K562 (cell line): ENCODE measurements around the gene FPR1. TPM values are rescaled to one million over a fixed set of nuclear protein-coding genes. Genes with fewer than 3 reads are reported as not detected.

Source experiments
- ATAC-seq: fragments of 200-7000 bp; cut with Tn5 transposase; 3 replicates; pipeline ENCODE4 v1.9.1; 2020; ENCODE audit warnings: moderate library complexity
- BruUV-seq: library from RNA; stranded (reverse); fragments of 400-500 nt; replicated peaks from 2 replicates; lab custom pipeline; 2021; lab: Mats Ljungman, UMichigan
- CTCF ChIA-PET: fragments of 300-600 bp; formaldehyde crosslinking; extraction: SDS; loops from one replicate; lab custom pipeline; 2021; ENCODE audit warnings: low intra/inter-chr PET ratio; lab: Yijun Ruan, JAX
- POLR2A ChIA-PET: fragments of 300-600, 350-650 bp; sonication (Branson Sonifier 250); formaldehyde crosslinking; extraction: SDS; loops from one replicate; lab custom pipeline; 2021; ENCODE audit warnings: antibody characterized with exemption, inconsistent platforms; lab: Yijun Ruan, JAX
- DNase-seq, 4 experiments: peaks; one replicate each; pipeline versions ENCODE4 v3.0.0 to v3.0.0-alpha.2; 2011 to 2018; ENCODE audit warnings: low spot score in 3 of 4, mixed read lengths in 3 of 4; ENCODE audit errors: extremely low read depth in 1 of 4
- FAIRE-seq: peaks from 2 replicates; lab custom pipeline; 2011; peaks lifted over from hg19 to GRCh38; lab: Jason Lieb, UNC
- H2AFZ ChIP-seq: 2 replicates; pipeline ENCODE4 v1.6.0; 2011; ENCODE audit warnings: low read depth, low read length, control low read depth, inconsistent platforms
- H3K27ac ChIP-seq: fragments of 200-600 bp; 3 replicates; pipeline ENCODE4 v1.8.0; 2011; ENCODE audit warnings: low read depth, mild to moderate bottlenecking, control low read depth, inconsistent platforms, low read length, moderate library complexity, mixed read lengths; ENCODE audit errors: extremely low read depth
- H3K27me3 ChIP-seq, 2 experiments: fragments of 300-600 bp in 1 of 2; 2 replicates in 1 of 2; 3 replicates in 1 of 2; pipeline versions ENCODE4 v1.6.0 to v1.8.0; 2011; ENCODE audit warnings: inconsistent platforms in 2 of 2, low read length in 2 of 2, mild to moderate bottlenecking in 1 of 2, mixed read lengths in 1 of 2, moderate library complexity in 1 of 2; ENCODE audit not compliant: control insufficient read depth in 2 of 2, insufficient read depth in 2 of 2
- H3K36me3 ChIP-seq: fragments of 300-600 bp; 3 replicates; pipeline ENCODE4 v1.8.0; 2011; ENCODE audit warnings: mild to moderate bottlenecking, low read length, inconsistent platforms; ENCODE audit not compliant: control insufficient read depth, insufficient read depth
- H3K4me1 ChIP-seq, 2 experiments: fragments of 200-600 bp in 1 of 2; replicated peaks in 1 of 2; 2 replicates in 1 of 2; 3 replicates in 1 of 2; pipeline versions ENCODE4 v1.5.1 to v1.8.0; 2011; ENCODE audit warnings: inconsistent platforms in 2 of 2, low read length in 2 of 2, mild to moderate bottlenecking in 1 of 2, mixed read lengths in 1 of 2, moderate library complexity in 1 of 2; ENCODE audit not compliant: control insufficient read depth in 2 of 2, insufficient read depth in 2 of 2
- H3K4me2 ChIP-seq: 2 replicates; pipeline ENCODE4 v1.6.1; 2011; ENCODE audit warnings: low read length, control low read depth, inconsistent platforms, mixed read lengths; ENCODE audit not compliant: insufficient read depth
- H3K4me3 ChIP-seq: fragments of 200-600 bp; sonication (generic), shearing (Covaris generic); 2 replicates; pipeline ENCODE4 v1.5.1; 2016; ENCODE audit warnings: control low read depth, inconsistent platforms
- H3K79me2 ChIP-seq: fragments of 200-600 bp; 3 replicates; pipeline ENCODE4 v1.8.0; 2011; ENCODE audit warnings: low read length, inconsistent platforms; ENCODE audit not compliant: control insufficient read depth, insufficient read depth
- H3K9ac ChIP-seq, 2 experiments: 2 replicates each; pipeline versions ENCODE4 v1.6.0 to v1.6.1; 2011; ENCODE audit warnings: low read depth in 2 of 2, low read length in 2 of 2, control low read depth in 1 of 2, inconsistent platforms in 1 of 2, mild to moderate bottlenecking in 1 of 2, mixed read lengths in 1 of 2; ENCODE audit not compliant: insufficient read depth in 1 of 2
- H3K9me1 ChIP-seq: one replicate; pipeline ENCODE4 v1.6.0; 2011; ENCODE audit warnings: inconsistent platforms, mild to moderate bottlenecking, low read length, moderate library complexity; ENCODE audit not compliant: control insufficient read depth, insufficient read depth
- H3K9me3 ChIP-seq: replicated peaks from 2 replicates; pipeline ENCODE4 v1.5.1; 2011; ENCODE audit warnings: low read depth, low read length, inconsistent platforms; ENCODE audit not compliant: control insufficient read depth, insufficient read depth
- H4K20me1 ChIP-seq: replicated peaks from 2 replicates; pipeline ENCODE4 v1.6.1; 2011; ENCODE audit warnings: low read length, inconsistent platforms, mixed read lengths; ENCODE audit not compliant: control insufficient read depth, insufficient read depth
- C11orf30 ChIP-seq: fragments of 450-650 bp; IDR thresholded peaks from 2 replicates; pipeline ENCODE4 v1.6.1; 2016; ENCODE audit warnings: low read depth, mild to moderate bottlenecking
- DACH1 ChIP-seq: fragments of 450-650 bp; IDR thresholded peaks from 2 replicates; pipeline ENCODE4 v1.6.1; 2018; ENCODE audit not compliant: partially characterized antibody
- EHMT2 ChIP-seq: fragments of 450-650 bp; IDR thresholded peaks from 2 replicates; pipeline ENCODE4 v1.6.1; 2018; ENCODE audit warnings: antibody characterized with exemption
- FOXK2 ChIP-seq, 2 experiments: fragments of 450-650 bp; IDR thresholded peaks in 1 of 2; conservative IDR thresholded peaks in 1 of 2; 2 replicates each; pipeline ENCODE4 v1.6.1; 2016; ENCODE audit warnings: low read depth in 2 of 2, mild to moderate bottlenecking in 1 of 2
- GABPB1 ChIP-seq: sonication (generic); formaldehyde crosslinking; IDR thresholded peaks from 2 replicates; pipeline ENCODE4 v1.8.0; 2022; ENCODE audit warnings: mild to moderate bottlenecking, missing genetic modification reagents
- KLF1 ChIP-seq: fragments of 450-650 bp; IDR thresholded peaks from 2 replicates; pipeline ENCODE4 v1.6.1; 2016; ENCODE audit warnings: missing genetic modification characterization, missing compliant biosample characterization
- MCM3 ChIP-seq: fragments of 450-650 bp; IDR thresholded peaks from 2 replicates; pipeline ENCODE4 v1.6.1; 2016
- SLC30A9 ChIP-seq: fragments of 250-450 bp; sonication (Bioruptor Pico); IDR thresholded peaks from 2 replicates; pipeline ENCODE4 v1.8.0; 2022; ENCODE audit warnings: mild to moderate bottlenecking, moderate library complexity
- ZNF232 ChIP-seq: sonication (generic); formaldehyde crosslinking; IDR thresholded peaks from 2 replicates; pipeline ENCODE4 v1.8.0; 2022; ENCODE audit warnings: mild to moderate bottlenecking, missing genetic modification reagents
- ZNF311 ChIP-seq: fragments of 250-450 bp; sonication (Bioruptor Pico); IDR thresholded peaks from 2 replicates; pipeline ENCODE4 v1.4.0; 2020; ENCODE audit warnings: mild to moderate bottlenecking, moderate library complexity
- ZNF318 ChIP-seq, 2 experiments: fragments of 450-650 bp; IDR thresholded peaks; 2 replicates each; pipeline ENCODE4 v1.6.1; 2016; ENCODE audit warnings: mild to moderate bottlenecking in 2 of 2, borderline replicate concordance in 1 of 2, low read depth in 1 of 2, moderate library complexity in 1 of 2
- WGBS: fragments of 100-300 bp; shearing (Covaris generic); methylation state at CpG from one replicate; pipeline ENCODE4 v1.1.6; 2016; ENCODE audit warnings: low coverage, mixed read lengths; ENCODE audit not compliant: insufficient coverage; ENCODE audit errors: missing lambda C conversion rate; 5-methylcytosine and 5-hydroxymethylcytosine counted together
- in situ Hi-C: fragments of 300-500 bp; cut with MboI; formaldehyde crosslinking; loops from 4 replicates; pipeline ENCODE4 v1.15.0; 2018; ENCODE audit warnings: inconsistent platforms, mixed read lengths
- intact Hi-C: fragments of 100-400 bp; cut with micrococcal nuclease; formaldehyde crosslinking; loops from 2 replicates; pipeline ENCODE4 v1.14.2; 2022
- polyA plus RNA-seq, 8 experiments: library from polyadenylated mRNA; depleted of rRNA in 4 of 8; stranded (reverse) in 5 of 8; unstranded in 3 of 8; fragments of >200 nt; fragmentation: Nextera tagmentation in 2 of 8; fragmentation: Illumina TruSeq in 1 of 8; extraction: Ambion mirVana in 2 of 8; extraction: Trizol in 1 of 8; gene quantifications; 2 replicates each; pipeline versions ENCODE4 v1.2.1 to v1.2.3, GENCODE V29; 2011 to 2014; ENCODE audit warnings: inconsistent platforms in 1 of 8, missing spikeins in 1 of 8
- total RNA-seq, 7 experiments: library from RNA; depleted of rRNA in 6 of 7; stranded (reverse); fragments of >200 nt in 6 of 7; fragmentation: Illumina TruSeq in 2 of 7; extraction: Trizol in 2 of 7; gene quantifications; 2 replicates each; pipeline versions ENCODE4 v1.2.1 to v1.2.3, GENCODE V29; 2011 to 2021; ENCODE audit warnings: low replicate concordance in 1 of 7

The FPR1 gene
- total and polyA plus RNA-seq, 9 of the 15 experiments (the other 6 are each of a cell fraction or from before 2014, with no cell fraction given) = 0.06 to 0.25 (median 0.14) TPM; not detected in 4

- TF ChIP-seq ZNF318 (IDR thresholded peaks at IDR 0.05; ENCODE audit: borderline replicate concordance in 1 of 2, low read depth in 1 of 2) (no peak), KLF1 (tag) (no peak), C11orf30 (no peak), EHMT2 (no peak), ZNF311 (CRISPR knock-in tag) (no peak), FOXK2 (conservative IDR thresholded peaks at IDR 0.05 in 1 of 2, IDR thresholded peaks at IDR 0.05 in 1 of 2; ENCODE audit: low read depth in 2 of 2) (no peak), ZNF232 (CRISPR knock-in tag) (no peak), GABPB1 (CRISPR knock-in tag) (no peak), DACH1 (no peak), MCM3 (no peak), SLC30A9 (CRISPR knock-in tag) (no peak)
- POLR2A ChIA-PET = interaction anchor here (0.6 kb wide), 1 partner anchor 13 kb away, joined by 3 read pairs; no protein-coding TSS in a partner anchor
- BruUV-seq = no TSS peak
- no peak overlapping the region for H3K4me3 ChIP-seq
- H3K9me1 ChIP-seq = no peaks in the 10 kb centered on the region
- H3K9me3 ChIP-seq = no peaks in the 10 kb centered on the region
- H3K4me1 ChIP-seq = peaks cover 9 to 31% of the 10 kb centered on the region in 2 experiments; a peak in 4 of 5 replicates
- H3K27me3 ChIP-seq = no peaks in the 10 kb centered on the region
- no peaks in the 10 kb centered on the region for H4K20me1 ChIP-seq
- H3K27ac ChIP-seq = no peak overlapping the region
- H2AFZ ChIP-seq = no peak overlapping the region
- no peaks in the 10 kb centered on the region for H3K36me3 ChIP-seq
- DNase-seq (no peak), FAIRE-seq (no peak), ATAC-seq (no peak)
- WGBS = 29% methylated on average over 13 of the region's 15 CpGs
- in situ Hi-C loops (no loop called here), intact Hi-C loops (no loop called here)
- CTCF ChIA-PET = no interaction called here
- H3K4me2 ChIP-seq = no peak overlapping the region
- H3K9ac ChIP-seq = no peak overlapping the region
- H3K79me2 ChIP-seq = no peaks in the 10 kb centered on the region
These were observed 27.1 kb downstream of the FPR1 start for GRCh38 chr19:51724543-51724942.
